Kidney tubule cell (primary cell): Measurements from ENCODE around the gene CTNNA3.

Source experiments
- DNase-seq: peaks from one replicate; pipeline ENCODE4 v3.0.0-alpha.2; 2018; ENCODE audit warnings: low spot score

The CTNNA3 gene

GRCh38 chr10:66805612-66806011, 890.4 kb downstream of the CTNNA3 start:
- no peak for DNase-seq

- peak; percentile 22 for DNase-seq
Measured at GRCh38 chr10:66804962-66805361, 891.0 kb downstream of the CTNNA3 start.

DNA sequence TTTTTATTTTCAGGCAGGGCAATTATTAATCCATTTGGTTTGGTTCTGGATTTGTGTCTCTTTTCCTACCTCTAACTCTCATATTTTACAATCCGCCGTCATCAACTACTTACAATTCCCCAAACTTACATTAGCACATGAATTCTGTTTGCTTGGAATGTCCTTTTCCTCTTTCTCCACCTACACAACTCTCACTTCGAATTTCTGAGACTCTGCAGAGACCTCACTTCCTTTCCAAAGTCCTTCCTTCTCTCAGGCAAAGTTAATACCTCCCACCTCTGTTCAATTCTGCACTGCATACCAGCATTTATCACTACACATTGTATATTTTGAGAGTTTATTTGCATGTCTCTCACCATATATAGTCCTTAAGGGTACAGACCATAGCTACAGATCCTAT, 892.8 kb downstream of the CTNNA3 start:
- DNase-seq = no peak

DNA sequence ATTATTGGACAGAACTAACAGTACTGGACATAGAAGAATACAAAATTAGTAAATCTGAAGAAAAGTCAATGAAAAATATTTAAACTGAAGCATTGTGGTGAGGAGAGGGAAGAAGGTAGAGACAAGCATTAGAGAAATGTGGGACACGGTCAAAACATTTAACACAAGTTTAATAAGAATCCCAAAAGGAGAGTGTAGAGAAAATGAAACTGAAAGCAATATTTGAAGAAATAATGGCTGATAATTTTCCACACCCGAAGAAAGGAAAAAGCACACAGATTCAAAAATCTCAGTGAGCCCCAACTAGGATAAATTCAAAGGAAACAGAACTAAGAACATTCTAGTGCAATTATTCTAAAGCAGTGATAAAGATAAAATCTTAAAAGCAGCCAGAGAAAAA, 896.5 kb downstream of the CTNNA3 start:
- DNase-seq = no peak

GRCh38 chr10:66795866-66796265, 900.1 kb downstream of the CTNNA3 start:
- peak; percentile 10 for DNase-seq

- no peak for DNase-seq
Measured at GRCh38 chr10:66792441-66792840, 903.6 kb downstream of the CTNNA3 start.

DNA sequence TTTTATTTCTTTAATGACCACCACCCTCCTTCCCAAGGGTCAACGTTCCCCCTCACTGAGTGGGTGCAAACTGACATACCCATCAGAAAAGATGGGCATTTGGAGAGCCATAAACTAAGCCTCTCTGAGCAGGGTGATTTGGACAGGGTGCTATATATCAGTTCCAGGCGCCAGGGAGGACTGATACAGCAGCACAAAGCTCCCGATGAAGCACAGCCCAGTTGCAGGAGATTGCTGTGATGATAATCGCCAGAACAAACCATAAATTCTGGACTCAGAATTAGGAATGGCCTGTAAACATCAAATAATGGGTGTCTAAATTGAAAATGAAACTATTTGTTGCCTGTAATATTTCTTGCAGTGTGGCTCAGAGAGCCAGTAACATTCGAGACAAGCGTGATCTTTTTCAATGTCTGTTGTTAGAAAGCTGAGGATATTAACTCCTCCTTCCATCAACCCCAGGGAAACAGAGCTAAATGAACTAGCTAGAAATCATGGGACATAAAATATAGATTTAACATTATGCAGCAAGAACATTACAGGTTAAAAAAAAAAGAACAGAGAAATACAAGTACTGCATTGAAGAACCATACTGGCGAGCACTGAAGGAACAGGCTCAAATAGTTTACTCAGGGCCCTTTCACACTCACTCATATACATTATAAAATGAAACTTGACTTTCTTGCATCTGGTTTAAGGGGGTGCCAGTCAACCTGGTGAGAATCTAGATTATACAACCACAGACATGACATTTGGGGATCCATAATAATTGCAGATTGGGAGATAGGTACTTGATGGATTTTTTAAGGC, 907.6 kb downstream of the CTNNA3 start:
- DNase-seq = no peak

DNA sequence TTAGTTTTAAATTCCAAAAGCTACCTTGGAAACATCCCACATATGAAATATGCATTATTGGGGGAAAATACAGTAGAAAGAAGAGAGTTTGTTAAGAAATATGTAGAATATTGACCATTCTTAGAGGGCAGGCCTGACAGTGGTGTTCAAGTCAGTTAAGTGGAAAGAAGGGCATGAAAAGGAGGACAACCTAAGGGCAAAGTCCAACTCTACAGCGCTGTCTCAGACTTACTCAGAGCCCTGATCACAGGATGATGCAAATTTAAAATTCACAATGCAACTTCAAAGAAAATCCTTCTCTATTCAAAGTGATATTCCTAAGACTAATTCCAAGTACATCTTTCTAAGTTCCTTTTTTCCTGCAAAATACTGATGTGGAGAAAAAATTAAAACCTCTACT, 909.3 kb downstream of the CTNNA3 start:
- peak; percentile 39 for DNase-seq

DNA sequence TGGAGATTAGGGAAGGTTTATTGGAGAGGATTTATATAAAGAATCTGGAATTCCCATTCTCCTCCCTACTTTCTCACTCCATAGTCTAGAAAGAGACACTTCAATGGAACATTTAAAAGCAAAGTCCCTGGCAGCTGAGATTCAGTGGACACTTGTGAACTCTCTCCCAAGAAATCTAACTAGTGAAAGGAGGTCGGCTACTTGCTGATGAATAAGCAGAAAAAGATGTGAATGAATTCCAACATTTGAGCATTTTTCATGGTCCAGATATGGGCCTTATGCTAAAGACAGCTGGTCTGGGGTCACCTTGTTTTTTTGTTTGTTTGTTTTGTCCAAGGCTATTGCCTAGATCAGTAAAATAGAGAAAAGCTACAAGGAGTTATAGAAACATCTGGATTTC, 911.2 kb downstream of the CTNNA3 start:
- no peak for DNase-seq

- peak; percentile 55 for DNase-seq
Measured at GRCh38 chr10:66783316-66783715, 912.7 kb downstream of the CTNNA3 start.

- peak; percentile 66 for DNase-seq
Measured at GRCh38 chr10:66782776-66783175, 913.2 kb downstream of the CTNNA3 start.

GRCh38 chr10:66782144-66782543, 913.9 kb downstream of the CTNNA3 start:
- no peak for DNase-seq

DNA sequence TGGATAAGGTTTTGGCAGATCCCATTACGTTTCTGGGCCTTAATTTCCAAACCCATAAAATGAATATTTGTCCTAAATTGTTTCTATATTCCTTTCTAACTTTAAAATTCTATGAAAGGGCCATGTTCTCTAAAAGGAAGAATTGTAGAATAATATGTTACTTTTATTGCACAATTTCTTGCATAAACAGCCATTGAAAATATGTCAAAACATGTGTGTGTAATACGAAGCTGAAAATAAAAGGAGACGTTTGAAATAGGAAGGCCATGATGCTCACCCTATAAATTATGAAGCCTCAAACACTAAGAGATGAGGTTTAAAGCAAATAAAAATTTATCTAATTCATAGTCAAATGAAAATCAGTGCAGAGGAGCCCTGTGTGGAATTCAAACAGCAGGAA, 915.2 kb downstream of the CTNNA3 start:
- no peak for DNase-seq

- DNase-seq = no peak
Measured at GRCh38 chr10:66778351-66778750, 917.6 kb downstream of the CTNNA3 start.

- peak; percentile 20 for DNase-seq
Measured at GRCh38 chr10:66777665-66778064, 918.3 kb downstream of the CTNNA3 start.

DNA sequence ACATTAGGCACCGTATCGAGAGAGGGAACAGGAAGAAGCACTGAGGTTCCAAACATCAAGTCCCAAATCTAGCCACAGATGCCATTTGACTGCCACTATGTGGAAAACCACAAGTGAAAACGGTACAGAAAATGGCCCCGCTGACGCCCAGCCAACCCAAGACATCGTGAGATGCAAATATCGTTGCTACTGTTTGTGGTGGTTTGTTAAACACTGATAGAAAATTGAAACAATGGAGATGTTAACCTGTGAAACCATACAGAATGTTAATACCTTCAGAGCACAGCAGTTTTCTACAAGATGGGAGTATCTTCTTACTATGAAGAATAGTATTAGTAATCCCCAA, 922.5 kb downstream of the CTNNA3 start:
- DNase-seq = no peak

- DNase-seq = no peak
Measured at GRCh38 chr10:66772548-66773471, 923.2 kb downstream of the CTNNA3 start.

DNA sequence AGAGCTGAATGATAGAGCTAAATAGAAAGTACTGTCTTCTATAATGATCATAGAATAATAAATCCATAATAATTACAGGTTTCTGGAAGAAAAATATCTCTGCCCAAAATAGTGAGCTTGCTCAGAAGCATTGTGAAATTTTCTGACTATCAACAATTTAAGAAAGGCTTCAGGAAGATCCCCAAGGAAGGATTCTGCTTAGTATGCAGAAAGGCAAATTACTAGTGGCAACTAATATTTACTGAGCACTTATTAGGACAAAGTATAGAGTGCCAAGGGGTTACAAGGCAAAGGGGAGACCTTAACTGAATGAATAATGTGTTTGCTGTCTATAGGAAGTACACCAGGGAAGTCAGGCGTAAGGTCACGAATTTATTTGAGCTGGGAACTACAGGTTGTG, 928.3 kb downstream of the CTNNA3 start:
- DNase-seq = no peak

- DNase-seq = no peak
Measured at GRCh38 chr10:66762218-66762729, 933.7 kb downstream of the CTNNA3 start.

DNA sequence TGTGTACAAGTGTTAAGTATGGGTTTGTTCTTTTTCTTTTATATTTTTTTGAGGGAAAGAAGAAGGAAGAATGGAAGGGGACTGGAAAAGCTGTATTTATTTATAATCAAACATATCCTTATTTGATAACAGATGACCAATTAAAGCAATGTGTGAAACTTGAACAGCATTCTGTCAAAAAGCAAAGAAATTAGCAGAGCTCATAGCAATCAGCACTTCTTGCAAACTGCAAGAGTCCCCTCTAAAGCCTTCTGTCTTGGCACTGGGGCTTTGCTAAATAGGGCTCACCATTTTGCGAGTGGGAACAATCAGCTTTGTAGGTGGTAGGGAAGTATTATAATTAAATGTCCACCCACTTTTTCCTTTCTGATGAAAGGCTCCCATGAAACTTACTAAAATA, 935.1 kb downstream of the CTNNA3 start:
- no peak for DNase-seq

DNA sequence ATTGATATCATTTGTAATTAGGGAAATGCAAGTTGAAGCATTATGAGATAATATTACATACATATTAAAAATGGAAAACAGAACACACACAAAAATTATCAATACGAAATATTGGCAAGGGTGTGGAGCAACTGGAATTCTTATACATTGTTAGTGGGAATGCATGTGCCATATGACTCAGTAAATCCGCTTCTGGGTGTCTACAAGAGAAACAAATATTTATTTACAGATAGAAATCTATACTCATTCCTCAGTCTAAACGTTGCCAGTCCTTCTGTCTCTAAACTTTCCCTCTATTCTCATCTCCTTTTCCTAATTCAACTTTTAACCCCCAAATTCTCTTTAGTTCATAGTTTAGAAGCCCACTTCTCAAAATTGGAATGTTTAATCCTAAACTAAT, 940.5 kb downstream of the CTNNA3 start:
- no peak for DNase-seq

- peak; percentile 65 for DNase-seq
Measured at GRCh38 chr10:66752714-66753113, 943.3 kb downstream of the CTNNA3 start.

DNA sequence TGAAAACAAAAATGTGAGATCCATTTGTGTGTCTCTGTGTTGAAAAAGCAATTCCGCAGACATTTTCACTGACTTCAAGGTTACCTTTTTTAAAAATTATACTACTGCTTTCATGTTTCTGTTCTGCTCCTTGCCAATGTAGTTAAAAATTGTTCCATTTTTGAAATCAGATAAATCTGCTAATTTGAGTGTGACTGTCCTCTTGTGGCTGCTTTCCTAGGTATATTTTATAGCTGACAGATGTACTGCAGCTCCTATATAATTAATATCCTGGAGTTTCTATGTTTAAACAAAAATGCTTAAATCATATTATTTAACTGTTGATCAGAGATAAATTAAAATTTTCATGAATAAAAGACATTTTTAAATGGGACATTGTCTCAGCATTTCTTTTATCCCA, 947.8 kb downstream of the CTNNA3 start:
- DNase-seq = peak; percentile 3
